Colonic mucosa (tissue), 4 donors: ENCODE results near the gene SLC25A38. TPM values are rescaled to one million over a fixed set of nuclear protein-coding genes. Genes with fewer than 3 reads are reported as not detected.
"Not testable (repeated sequence)": the region's sequence is repeated elsewhere in the genome, so short reads cannot be mapped to it uniquely, and the experiment has no call there.

Experiments used
- DNase-seq: peaks from one replicate; pipeline ENCODE4 v3.0.0-alpha.2; 2020
- H3K27ac ChIP-seq: fragments of 200-600 bp; one replicate; pipeline ENCODE4 v1.8.0; 2021
- H3K27me3 ChIP-seq: fragments of 200-600 bp; one replicate; pipeline ENCODE4 v1.8.0; 2021
- H3K36me3 ChIP-seq: fragments of 200-600 bp; one replicate; pipeline ENCODE4 v1.8.0; 2021
- H3K4me1 ChIP-seq: fragments of 200-600 bp; one replicate; pipeline ENCODE4 v1.8.0; 2021; ENCODE audit warnings: mild to moderate bottlenecking
- H3K4me3 ChIP-seq: fragments of 200-600 bp; one replicate; pipeline ENCODE4 v1.8.0; 2021
- H3K9ac ChIP-seq, 2 donors: one replicate each; pipeline ENCODE4 v1.7.0; 2013; ENCODE audit warnings: control low read depth in 2 of 2, low read depth in 2 of 2, low read length in 2 of 2
- H3K9me3 ChIP-seq: fragments of 200-600 bp; one replicate; pipeline ENCODE4 v1.8.0; 2021
- intact Hi-C: fragments of 100-400 bp; cut with DNase I; formaldehyde crosslinking; loops from one replicate; pipeline ENCODE4 v1.14.1; 2022
- total RNA-seq, 2 donors: library from RNA; stranded (reverse); fragmentation: NEBNext Ultra II Directional in 1 of 2; extraction: Animal tissue kit (Norgen Biotek cat#: 25700) in 1 of 2; gene quantifications; one replicate each; pipeline ENCODE4 v1.2.1, GENCODE V29; 2021
- TF ChIP-seq, protein P1 (sequence below): fragments of 200-600 bp; IDR thresholded peaks from one replicate; pipeline ENCODE4 v1.8.0; 2022; ENCODE audit warnings: antibody characterized with exemption, mild to moderate bottlenecking
- donor health status: healthy.
- donor health status: DM: no; HTN: no; CAD: no.
- donor health status: DM: no; HTN: no; CAD: no.

Gene SLC25A38
- total RNA-seq, 2 donors from 2014 or later: 41.7 to 45.5 TPM

DNA sequence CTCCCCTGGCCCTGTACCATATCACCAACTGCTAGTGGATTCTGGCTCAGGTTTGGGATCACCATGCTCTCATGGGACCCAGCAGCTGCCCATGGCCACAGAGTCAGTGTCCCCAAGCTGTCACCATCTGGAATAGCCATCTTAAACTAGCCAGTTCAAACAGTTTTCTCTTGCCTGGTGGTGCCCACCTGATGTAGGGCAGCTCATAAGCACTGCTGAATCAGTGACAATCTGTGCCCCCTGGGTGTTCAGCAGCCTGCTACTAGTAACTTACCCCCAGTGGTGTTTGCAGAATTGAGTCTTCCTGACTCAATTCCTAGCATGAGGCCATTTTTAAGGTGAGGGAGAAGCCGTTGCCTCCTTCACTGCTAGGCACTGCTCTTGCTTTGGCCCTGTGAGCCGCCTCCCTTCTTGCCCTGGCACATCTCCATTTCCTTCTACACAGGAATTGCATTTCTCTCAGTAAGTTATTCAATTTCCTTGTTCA, 31.3 kb downstream of the SLC25A38 start:
- DNase-seq: peak; percentile 58
- intact Hi-C loops: no loop called here
- no peaks in the 10 kb centered on the region for H3K9me3 ChIP-seq
- TF ChIP-seq, protein P1, sequence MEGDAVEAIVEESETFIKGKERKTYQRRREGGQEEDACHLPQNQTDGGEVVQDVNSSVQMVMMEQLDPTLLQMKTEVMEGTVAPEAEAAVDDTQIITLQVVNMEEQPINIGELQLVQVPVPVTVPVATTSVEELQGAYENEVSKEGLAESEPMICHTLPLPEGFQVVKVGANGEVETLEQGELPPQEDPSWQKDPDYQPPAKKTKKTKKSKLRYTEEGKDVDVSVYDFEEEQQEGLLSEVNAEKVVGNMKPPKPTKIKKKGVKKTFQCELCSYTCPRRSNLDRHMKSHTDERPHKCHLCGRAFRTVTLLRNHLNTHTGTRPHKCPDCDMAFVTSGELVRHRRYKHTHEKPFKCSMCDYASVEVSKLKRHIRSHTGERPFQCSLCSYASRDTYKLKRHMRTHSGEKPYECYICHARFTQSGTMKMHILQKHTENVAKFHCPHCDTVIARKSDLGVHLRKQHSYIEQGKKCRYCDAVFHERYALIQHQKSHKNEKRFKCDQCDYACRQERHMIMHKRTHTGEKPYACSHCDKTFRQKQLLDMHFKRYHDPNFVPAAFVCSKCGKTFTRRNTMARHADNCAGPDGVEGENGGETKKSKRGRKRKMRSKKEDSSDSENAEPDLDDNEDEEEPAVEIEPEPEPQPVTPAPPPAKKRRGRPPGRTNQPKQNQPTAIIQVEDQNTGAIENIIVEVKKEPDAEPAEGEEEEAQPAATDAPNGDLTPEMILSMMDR: no peak
- peak overlapping the region; percentile 69 for H3K27ac ChIP-seq
- no peaks in the 10 kb centered on the region for H3K27me3 ChIP-seq
- no peak overlapping the region for H3K4me3 ChIP-seq
- peak overlapping the region; percentile 43 to 48 for H3K9ac ChIP-seq
- H3K4me1 ChIP-seq: peaks cover 4% of the 10 kb centered on the region
- peaks cover under 1% of the 10 kb centered on the region for H3K36me3 ChIP-seq

DNA sequence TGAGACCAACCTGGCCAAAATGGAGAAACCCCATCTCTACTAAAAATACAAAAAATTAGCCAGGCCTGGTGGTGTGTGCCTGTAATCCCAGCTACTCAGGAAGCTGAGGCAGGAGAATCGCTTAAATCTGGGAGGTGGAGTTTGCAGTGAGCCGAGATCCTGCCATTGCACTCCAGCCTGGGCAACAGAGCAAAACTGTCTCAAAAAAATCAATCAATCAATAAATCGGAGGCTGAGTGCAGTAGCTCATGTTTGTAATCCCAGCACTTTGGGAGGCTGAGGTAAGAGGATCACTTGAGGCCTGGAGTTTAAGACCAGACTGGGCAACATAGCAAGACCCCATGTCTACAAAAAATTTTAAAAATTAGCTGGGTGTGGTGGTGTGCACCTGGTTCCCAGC, 32.1 kb downstream of the SLC25A38 start:
- DNase-seq, H3K27ac ChIP-seq, H3K36me3 ChIP-seq, H3K9me3 ChIP-seq, H3K4me3 ChIP-seq, H3K4me1 ChIP-seq, intact Hi-C loops, H3K27me3 ChIP-seq, H3K9ac ChIP-seq: not testable (repeated sequence)

DNA sequence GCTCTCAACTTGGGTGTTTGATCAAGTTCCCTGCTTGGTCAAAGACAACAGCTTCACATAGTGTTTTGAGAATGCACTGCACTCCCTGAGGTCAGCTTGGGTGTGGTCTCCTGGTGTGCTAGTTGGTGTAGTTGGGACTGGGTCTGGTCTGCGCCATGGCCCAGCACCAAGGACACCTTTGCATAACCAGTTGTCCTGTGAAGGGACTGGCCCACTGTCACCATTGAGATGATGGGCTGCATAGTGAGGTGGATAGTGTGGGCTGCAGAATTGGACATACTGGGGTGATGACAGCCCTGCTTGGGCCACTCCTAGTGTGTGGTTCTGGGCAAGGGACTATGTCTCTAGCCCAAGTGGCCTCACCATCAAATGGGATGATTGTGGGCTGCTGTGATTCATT, 32.8 kb downstream of the SLC25A38 start:
- TF ChIP-seq, protein P1: no peak
- intact Hi-C loops: no loop called here
- no peak overlapping the region for H3K9ac ChIP-seq
- no peaks in the 10 kb centered on the region for H3K9me3 ChIP-seq
- H3K27ac ChIP-seq: no peak overlapping the region
- no peak overlapping the region for H3K4me3 ChIP-seq
- DNase-seq: no peak
- H3K4me1 ChIP-seq: peaks cover 4% of the 10 kb centered on the region
- no peaks in the 10 kb centered on the region for H3K27me3 ChIP-seq
- no peaks in the 10 kb centered on the region for H3K36me3 ChIP-seq

DNA sequence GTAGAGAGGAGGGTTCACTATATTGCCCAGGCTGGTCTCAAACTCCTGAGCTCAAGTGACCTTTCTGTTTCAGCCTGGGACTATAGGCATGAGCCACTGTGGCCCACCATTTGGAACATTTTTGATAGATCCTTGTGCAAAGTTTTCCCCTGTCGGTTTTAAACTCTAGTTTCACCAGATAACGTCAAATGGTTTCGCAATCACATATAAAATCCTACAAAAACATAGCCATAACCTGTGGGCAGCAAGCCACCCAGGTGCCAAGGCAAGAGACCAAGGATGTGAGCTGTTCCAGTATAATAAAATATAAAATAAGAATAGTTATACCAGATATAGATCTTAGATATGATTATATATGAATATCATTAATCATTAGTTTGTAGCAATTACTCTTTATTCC, 33.8 kb downstream of the SLC25A38 start:
- H3K27ac ChIP-seq, DNase-seq, H3K4me3 ChIP-seq, H3K4me1 ChIP-seq, H3K27me3 ChIP-seq, H3K36me3 ChIP-seq, H3K9ac ChIP-seq, H3K9me3 ChIP-seq, intact Hi-C loops: not testable (repeated sequence)

DNA sequence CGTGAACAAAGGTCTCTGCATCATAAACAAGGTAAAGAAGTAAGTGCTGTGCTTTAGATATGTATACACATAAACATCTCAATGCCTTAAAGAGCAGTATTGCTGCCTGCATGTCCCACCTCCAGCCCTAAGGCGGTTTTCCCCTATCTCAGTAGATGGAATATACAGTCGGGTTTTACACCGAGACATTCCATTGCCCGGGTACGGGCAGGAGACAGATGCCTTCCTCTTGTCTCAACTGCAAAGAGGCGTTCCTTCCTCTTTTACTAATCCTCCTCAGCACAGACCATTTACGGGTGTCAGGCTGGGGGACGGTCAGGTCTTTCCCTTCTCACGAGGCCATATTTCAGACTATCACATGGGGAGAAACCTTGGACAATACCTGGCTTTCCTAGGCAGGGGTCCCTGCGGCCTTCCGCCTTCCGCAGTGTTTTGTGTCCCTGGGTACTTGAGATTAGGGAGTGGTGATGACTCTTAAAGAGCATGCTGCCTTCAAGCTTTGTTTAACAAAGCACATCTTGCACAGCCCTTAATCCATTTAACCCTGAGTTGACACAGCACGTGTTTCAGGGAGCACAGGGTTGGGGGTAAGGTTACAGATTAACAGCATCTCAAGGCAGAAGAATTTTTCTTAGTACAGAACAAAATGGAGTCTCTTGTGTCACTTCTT, 35.5 kb downstream of the SLC25A38 start:
- H3K36me3 ChIP-seq, H3K9ac ChIP-seq, H3K27me3 ChIP-seq, H3K27ac ChIP-seq, H3K9me3 ChIP-seq, H3K4me3 ChIP-seq, DNase-seq, H3K4me1 ChIP-seq, intact Hi-C loops: not testable (repeated sequence)

DNA sequence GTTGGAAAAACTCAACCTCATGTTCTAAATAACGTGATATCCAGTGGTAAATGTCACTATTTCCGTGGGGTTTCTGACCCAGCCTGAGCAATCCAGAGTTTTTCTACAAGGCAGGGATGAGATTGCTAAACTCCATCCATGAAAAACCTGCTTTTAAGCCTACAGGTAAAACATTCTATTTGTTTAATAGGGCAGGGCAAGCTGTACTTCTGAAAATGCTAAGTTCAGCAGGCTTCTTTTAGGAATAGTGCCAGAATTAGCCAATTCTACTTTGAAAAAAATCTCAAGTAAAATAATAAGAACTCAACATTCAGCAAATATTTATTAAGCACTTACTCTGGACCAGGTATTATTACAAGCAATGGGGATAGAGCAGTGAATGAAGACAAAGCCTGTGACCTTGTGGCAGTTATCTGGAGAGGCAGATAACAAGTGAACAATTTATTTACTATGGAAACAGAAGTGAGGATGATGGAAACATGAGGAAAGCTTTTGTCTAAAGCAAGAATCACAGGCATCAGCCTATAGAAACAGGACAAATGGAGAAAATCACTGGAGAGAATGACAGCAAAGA, 36.7 kb downstream of the SLC25A38 start:
- Histone ChIP-seq H3K27me3 (no peaks in the 10 kb centered on the region), H3K9me3 (no peaks in the 10 kb centered on the region), H3K9ac (no peak overlapping the region), H3K4me1 (no peaks in the 10 kb centered on the region), H3K27ac (no peak overlapping the region), H3K36me3 (no peaks in the 10 kb centered on the region), H3K4me3 (no peak overlapping the region)
- TF ChIP-seq, protein P1: no peak
- intact Hi-C loops: no loop called here
- DNase-seq: no peak

DNA sequence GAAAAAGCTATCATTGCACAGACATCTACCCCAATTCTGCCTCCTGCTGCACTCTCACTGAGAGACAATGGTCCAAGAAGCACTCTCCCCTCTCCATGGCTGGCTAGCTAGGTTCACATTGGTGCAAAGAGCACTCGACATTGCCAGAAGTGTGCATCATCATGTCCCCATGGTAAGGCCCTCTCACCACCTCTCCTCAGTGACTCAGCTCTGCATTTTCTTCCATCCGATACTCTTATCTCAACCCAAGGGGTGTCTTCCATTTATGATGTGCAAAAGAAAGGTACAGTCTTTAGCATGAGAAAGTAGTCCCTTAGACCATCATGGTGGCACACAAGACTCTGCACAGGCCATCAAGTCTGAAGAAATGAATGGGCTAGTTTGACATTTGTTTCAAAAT, 37.4 kb downstream of the SLC25A38 start:
- H3K27ac ChIP-seq: no peak overlapping the region
- TF ChIP-seq, protein P1: no peak
- H3K4me1 ChIP-seq: no peaks in the 10 kb centered on the region
- DNase-seq: no peak
- no peak overlapping the region for H3K4me3 ChIP-seq
- H3K36me3 ChIP-seq: no peaks in the 10 kb centered on the region
- intact Hi-C loops: no loop called here
- no peaks in the 10 kb centered on the region for H3K27me3 ChIP-seq
- no peaks in the 10 kb centered on the region for H3K9me3 ChIP-seq
- H3K9ac ChIP-seq: no peak overlapping the region
